Germinal center (tissue), 1 donor: ENCODE results near the gene DDX39A.

Source experiments
- DNase-seq: peaks from one replicate; pipeline ENCODE4 v3.0.0; 2012; ENCODE audit warnings: mixed read lengths, low spot score

Gene DDX39A

DNA sequence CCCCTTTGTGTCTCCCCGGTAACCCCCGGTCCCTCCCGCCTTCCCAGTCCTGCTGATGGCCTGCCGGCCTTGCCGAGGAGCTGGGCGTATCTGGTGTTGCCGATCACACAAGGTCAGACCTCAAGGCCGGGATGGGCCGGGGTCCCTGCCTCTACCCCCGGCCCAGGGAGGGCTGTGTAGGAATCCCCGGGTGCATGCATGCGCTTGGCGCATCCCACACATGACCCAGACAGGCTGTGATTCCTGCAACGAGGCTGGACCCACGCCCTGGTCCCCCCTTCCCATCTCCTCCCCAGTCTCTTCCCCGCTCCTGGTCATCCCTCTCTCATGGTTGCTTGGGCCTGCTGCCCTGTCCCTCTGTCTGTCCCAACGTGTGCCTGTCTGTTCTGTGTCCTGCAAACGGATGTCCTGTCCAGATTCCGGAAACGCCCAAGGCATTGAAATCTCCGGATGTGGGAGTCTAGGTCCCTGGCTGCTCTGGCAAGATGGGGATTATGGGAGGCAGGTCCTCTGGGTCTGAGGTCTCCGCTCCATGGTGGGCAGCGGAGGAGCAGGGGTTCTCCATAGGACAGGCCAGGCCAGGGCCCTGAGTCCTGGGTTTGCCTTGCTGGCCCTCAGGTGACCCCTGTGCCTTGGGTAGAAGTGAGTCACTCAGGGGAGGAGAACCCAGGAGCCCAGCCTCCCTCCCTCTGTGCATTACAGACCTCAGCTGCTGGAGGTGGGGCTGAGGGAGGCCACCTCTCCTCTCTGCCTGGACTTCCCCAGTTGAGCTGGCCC, 15.6 kb upstream of the DDX39A start:
- no peak for DNase-seq

DNA sequence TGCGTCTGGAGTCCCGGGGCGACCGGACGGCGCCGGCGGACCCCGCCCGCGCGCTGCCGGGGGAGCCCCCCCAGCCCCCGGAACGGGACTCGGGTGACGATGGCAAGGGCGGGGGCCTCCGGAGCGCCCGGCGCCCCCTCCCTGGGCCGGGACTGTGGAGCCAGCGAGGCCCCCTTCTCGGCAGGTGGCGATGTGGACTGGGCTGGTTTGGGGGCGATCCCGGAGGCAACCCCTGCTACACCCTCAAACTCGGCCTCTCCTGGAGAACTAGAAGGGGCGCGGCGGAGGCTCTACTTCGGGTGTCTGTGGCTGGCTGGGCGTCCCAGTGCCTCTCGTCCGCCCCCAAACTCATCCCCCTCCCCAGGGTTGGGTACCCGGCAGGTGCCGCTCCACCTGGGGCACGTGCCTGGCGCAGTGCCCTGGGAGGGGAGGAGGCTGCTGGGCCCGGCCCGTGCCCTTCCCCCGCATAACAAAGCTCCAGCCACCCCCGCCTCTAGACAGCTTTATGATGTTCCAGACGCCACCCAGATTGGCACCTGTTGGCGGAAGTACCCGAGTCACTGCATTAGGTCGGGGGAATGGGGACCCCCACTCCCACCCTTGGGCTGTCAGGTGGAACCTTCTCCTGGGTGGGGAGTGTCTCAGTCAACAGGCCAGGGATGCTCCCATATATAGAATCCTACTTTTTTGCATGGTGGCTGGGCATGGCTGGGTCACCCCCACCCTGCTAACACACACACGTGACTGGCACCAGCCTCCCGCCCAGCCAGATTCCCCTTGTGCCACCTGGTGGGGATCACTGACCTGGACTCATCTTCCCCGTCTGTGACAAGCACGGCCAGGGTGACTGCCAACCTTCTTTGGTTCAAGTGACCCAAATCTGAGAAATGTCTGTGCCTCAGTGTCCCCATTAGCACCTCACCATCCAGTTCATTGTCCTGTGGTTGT, 14.7 kb upstream of the DDX39A start:
- DNase-seq = peak; percentile 45

DNA sequence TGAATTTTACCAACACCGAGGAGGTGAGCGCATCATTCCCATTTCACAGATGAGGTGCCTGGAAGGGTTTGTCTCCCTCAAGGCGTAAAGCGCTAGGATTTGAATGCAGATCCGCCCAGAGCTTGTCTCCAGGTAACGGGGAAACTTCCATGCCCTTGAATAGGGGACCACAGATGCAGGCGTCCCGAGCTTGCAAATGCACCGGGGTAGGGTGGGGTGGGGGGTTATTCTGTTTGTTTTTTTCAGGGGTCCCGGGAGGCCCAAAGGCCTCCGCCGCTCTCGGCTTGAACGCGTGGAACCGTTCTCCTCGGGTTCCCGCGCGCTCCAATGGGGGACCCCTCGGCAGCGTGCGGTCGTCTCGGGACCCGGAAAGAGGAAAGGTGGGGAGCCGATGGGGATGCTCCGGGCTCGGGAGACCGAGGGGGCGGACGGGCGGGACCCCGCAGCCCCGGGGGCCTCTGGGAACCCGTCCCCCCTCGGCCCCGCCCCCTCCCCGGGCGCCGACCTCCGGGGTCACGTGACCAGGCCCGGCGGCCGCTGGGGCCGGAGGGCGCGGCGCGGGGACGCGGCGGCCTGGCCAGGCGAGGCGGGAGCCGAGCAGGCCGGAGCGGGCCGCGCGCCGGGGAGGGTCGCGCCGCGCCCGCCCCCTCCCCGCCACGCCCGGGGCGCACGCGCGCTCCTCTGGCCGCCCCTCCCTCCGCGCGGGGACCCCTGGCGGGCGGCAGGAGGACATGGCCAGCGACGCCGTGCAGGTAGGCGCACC, 13.8 kb upstream of the DDX39A start, which contains the start of gene PKN1:
PKN1 (plus strand) TSS at position 516 of the 763 bp plus-strand sequence; CDS start at position 732, 216 bp downstream.
- DNase-seq = peak; percentile 79

DNA sequence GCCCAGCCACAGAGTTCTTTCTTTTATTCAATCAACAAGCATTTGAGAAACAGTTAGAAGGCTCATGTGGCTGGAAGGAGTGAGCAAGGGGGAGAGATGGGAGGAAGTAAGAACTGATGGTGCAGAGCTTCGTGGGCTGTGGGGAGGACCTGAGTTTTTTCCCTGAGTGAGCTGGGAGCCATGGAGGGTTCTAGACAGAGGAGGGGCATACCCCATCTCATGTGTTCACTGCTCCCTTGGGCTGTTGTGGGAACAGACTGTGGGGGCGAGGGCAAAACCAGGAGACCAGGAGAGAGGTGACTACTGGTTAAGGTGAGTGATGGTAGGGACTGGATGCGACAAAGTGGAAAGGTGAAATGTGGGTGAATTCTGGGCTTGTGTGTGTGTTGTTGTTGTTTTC, 11.6 kb upstream of the DDX39A start:
- no peak for DNase-seq

DNA sequence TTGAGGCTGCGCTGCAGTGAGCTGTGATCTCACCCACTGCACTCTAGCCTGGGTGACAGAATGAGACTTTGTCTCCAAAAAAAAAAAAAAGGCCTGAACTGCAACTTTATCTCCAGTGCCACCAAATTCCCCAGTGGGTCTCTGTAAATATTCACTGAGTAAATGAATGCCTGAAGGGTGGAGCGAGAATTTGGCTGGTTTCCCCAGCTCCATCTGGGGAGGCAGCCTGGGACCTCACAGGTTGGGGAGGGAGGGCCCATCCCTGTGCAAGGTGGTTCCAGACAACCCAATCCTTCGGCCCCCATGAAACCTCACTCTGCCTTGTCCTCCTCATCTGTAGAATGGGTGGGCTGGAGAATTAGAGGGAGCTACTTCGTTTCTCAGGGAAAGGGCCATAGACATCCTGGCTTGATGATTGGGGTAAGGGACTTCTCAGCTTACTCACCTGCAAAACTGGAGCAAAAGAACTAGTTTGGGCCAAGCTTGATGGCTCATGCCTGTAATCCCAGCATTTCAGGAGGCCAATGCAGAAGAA, 9.8 kb upstream of the DDX39A start:
- no peak for DNase-seq

DNA sequence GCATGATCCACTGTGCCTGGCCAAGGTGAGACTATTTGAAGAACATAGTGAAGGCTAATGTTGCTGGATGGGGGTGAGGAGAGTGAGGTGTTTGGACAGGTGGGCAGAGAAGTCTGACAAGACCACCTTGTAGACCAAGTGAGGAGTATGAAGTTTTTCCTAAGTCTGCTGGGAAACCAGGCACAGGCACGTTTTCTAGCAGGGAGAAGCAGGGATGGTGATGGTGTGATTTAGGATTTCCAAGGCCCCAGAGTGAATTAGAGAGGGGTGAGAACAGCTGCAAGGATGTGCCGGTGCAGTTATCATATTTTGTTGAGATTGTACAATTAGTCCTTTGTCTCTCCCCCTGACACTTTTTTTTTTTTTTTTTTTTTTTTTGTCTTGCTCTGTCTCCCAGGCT, 8.3 kb upstream of the DDX39A start:
- DNase-seq = no peak

DNA sequence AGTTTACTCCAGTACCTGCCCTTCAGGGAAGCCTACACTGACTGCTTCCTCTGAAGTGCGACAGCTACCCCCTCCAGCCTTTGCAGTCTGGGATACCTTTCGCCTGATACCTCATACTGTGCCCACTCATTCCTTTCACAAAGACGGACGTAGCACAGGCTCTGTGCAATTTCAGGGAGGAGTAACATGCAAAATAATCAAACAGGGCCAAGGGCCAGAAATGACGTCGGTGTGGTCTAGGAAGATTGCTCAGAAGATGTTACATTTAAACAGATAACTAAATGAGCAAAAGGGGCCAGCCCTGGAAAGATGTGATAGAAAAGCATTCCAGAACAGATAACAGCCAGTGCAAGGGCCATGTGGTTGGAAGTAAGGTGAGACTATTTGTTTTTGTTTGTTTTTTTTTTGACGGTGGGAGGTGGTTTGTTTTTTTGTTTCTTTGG, 6.6 kb upstream of the DDX39A start:
- DNase-seq = no peak

DNA sequence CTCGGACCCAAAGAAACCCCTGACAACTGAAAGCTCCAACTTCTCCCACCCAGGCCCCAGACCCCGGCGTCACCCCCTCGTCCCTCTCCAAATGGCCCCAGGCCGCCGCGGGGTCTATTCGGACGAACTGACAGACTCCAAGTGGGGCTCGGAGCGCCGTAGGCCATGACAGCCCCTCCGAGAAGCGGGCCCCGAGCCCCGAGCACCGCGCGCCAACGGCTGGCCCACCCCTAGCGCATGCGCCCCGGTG, 360 bp downstream of the DDX39A start:
- peak; percentile 87 for DNase-seq

DNA sequence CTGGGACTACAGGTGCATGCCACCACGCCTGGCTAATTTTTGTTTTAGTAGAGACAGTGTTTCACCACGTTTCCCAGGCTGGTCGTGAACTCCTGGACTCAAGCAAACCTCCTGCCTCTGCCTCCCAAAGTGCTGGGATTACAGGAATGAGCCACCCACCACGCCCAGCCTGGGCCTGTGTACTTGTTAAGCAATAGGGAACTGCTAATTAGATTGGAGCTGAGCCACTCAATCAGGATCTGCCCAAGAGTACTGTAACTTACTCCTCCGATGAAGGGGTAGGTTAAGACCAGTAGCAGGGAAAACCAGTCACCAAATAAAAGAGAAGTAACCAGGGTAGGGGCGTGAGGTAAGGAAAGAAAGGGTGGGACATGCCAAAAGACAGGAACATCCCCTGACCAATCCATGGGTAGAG, 2.3 kb downstream of the DDX39A start:
- no peak for DNase-seq

DNA sequence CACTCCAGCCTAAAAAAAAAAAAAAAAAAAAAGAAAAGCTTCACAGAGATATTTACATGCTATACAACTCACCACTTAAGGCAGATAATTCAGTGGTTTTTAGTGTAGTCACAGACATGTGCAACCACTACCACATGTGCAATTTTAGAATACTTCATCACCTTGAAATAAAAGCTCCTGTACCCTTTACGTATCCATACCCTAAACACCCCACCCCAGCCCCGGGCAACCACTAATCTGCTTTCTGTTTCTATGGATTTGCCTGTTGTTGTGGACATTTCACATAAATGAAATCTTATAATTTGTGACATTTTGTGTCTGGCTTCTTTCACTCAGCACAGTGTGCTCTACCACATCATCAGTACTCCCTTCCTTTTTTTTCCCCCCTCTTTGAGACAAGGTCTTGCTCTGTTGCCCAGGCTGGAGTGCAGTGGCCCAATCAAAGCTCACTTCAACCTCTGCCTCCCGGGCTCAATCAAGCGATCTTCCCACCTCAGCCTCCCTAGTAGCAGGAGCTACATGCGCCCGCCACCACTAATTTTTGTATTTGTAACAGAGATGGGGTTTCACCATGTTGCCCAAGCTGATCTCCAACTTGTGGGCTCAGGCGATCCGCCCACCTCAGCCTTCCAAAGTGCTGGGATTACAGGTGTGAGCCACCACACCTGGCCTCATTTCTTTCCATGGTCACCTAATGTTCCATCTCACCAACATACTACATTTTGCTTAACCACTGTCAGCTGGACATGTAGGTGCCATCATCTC, 4.0 kb downstream of the DDX39A start:
- no peak for DNase-seq

DNA sequence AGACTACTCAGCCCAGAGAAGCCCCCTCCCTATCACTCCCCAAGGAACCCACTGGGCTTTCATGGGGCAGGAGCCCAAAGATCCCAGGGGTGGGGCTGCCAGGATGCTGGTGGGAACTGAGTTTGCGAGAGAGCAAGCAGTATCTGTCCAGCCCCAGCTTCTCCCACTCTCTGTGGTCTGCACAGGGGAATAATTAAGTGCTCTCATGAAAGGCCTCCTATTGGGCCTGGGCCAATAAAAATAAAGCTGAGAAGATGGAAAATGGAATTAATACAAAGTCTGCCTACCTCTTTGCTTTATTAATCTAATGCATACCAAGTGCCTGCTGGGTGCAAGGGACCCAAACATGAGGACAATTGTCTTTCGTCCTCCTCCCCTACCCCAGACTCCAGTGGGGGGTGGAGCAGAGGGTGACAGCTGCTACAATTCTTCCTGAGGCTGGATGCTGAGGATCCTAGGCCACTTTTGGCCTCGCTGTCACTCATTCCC, 5.4 kb downstream of the DDX39A start:
- DNase-seq = no peak

DNA sequence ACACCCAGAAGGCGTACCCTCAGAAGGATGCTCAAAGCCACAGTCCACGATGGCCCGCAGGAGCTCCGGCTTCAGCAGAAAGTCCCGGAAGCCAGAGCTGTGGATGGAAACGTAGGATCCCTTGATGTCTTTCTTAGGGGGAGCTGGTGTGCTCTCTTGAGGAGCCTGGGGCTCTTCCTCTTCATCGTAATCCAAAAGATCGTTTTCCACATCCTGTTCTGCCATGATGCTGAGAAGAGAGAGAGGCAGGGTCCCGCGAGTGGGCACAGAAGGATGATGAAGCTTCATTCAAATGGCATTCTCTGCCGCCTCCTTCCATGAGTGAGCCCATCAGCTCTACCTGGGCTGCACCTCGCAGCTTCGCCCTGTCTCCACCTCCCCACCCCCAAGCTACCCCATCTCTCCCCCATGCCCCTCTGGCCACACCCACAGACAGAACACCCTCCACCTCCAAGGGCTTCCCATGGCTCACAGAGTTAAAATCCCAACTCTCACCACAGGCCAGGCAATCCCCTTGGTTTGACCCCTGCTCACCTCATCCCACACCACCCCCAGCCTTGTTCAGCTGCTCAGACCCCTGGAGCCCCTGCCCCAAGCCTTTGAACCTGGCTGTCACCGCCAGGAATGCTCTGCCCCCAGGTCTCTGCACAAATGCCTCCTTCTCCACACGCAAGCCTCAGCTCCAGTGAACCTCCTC, 6.0 kb downstream of the DDX39A start:
- DNase-seq = no peak

DNA sequence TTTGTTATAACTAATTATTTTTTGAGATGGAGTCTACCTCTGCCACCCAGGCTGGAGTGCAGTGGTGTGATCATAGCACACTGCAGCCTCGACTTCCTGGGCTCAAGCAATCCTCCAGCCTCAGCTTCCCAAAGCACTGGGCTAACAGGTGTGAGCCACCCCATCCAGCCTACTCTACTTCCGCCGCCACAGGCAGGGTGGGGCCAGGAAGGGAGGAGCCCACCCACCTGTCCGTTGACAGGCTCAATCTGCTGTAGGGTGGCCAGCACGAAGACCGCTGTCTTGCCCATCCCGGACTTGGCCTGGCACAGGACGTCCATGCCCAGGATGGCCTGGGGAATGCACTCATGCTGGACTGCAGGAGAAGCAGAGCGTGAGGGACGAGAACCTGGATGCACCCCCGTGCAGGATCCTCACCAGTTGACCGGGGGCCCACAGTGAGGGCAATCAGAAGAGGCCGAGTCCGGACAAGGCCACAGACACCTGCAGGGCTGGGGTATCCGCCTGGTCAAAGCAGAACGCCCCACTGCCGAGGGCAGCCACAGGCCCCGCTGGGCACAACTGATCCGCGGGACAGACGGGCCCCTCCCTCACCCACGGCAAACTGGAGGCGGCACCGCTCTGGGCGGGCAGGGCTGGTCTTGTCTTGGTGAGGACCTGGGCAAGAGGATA, 6.7 kb downstream of the DDX39A start:
- DNase-seq = no peak

DNA sequence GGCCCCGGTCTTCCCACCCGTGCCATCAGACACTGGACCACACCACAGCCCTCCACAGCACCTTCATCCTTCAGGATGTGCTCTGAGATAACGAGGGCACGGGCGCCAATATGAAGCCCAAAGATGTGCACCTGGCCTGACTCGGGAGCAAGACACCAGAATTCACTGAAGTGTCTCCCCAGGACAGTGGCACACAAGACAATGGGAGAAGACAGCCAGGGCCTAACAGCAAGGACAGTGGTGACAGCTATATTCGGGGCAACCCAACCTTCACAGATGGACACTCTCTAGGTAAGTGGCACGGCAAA, 7.2 kb downstream of the DDX39A start:
- no peak for DNase-seq

DNA sequence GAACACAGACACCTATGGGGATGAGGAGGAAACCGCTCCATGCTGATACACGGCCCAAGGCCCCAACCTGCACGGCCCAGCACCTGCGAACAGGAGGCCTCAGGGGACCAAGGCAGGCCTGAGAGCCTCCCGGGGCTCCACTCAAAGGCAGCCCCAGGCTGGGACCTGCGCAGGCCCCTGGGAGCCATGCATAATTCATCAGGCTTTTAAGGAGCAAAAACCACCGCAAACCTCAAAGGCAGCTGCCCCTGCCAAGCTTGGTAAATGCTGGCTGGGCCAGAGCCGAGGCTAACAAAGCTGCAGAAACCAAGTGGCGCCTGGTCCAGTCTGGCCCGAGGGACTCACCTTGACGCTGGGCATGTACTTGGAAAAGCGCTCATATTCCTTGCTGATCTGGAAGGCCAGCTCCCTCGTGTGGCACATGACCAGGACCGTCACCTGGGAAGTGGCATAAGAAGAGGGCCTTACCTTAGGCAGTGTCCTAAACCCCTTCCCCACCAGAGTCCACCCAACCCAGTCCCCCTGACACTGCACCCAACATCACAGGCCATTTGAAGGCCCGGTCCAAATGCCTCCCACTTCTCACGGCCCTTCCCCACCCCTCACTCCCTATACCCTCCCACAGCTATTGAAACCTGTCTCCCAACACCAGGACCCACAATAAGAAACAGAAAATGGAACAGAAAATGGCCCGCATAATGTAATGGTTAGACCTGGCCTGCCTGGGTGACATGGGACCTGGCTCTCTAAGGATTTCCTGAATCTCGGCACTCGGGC, 7.8 kb downstream of the DDX39A start:
- no peak for DNase-seq

DNA sequence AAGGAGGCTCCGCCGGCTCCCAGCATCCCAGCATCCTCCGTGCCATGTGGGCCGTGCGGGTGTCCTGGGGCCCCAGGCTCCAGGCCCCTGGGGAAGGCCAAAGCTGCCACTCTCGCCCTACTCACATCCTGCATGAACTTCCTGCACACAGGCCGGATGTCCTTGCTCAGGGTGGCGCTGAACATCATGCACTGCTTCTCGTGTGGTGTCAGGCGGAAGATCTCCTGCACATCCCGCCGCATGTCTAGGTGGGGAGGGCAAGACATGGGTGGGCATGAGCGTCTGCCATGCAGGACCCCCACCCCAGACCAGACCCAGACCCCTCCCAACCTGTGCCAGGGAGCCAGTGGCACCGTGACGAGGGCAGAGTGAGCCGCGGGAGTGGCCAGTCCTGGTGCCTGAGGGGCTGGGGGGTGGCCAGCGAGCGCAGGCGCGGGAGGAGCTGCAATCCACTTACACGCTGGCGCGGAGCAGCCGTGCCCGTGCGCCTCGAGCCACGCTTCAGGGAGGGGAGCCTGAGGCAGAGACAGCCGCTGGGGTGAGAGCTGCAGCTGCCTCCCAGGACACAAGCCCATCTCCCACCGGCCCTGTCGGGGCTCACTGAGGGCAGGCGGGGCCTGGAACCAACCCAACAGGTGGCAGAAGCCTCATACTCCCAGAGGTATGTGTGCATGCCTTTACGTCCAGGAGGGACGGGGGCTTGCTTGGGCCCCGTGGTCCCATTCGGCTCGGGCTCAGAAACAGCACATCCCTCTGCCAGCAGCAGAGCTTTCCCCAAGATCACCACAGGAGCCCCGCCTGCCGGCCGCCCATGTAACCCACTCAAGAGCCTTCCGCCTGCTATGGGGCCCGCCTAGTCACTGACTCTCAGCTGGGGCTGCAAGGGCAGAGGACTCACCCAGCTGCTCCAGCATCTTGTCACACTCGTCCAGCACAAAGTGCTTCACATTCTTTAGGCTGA, 8.8 kb downstream of the DDX39A start:
- DNase-seq = no peak

DNA sequence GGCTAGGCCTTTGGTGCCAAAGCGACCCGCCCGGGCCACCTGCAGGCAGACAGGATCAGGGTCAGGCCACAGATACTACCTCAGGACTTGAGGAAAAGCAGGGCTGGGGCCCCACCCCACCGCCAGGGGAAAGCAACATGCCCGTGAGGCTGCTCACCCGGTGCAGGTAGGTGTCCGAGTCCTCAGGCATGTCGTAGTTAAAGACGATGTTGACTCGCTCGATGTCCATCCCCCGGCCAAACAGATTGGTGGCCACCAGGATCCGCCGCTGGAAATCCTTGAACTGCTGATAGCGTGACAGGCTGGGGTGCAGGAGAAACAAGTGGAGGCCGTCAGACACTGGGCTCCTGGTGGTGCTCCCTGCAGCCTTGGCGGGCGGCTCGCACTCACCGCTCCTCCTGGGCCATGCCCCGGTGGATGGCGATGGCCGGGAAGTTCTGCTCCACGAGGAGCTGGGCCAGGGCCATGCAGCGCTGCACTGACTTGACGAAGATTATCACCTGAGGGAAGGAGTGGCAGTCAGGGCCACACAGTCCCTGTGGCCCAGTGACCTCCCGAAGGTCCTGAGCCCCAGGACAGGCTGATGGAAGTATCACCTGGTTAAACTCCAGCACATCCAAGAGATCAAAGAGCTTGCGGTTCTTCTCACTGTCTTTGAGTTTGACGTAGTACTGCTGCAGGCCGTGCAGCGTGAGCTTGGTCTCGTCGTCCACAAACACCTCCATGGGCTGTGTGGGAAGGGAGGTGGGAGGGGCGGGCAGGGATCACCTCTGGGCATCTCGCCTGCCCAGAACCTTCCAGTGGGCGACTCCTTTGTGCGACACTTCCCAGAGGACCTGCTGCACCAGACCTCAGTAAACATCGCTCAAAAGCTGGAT, 9.8 kb downstream of the DDX39A start:
- DNase-seq = no peak
